ENCODE results near the gene FRMD3.

Gene FRMD3

DNA sequence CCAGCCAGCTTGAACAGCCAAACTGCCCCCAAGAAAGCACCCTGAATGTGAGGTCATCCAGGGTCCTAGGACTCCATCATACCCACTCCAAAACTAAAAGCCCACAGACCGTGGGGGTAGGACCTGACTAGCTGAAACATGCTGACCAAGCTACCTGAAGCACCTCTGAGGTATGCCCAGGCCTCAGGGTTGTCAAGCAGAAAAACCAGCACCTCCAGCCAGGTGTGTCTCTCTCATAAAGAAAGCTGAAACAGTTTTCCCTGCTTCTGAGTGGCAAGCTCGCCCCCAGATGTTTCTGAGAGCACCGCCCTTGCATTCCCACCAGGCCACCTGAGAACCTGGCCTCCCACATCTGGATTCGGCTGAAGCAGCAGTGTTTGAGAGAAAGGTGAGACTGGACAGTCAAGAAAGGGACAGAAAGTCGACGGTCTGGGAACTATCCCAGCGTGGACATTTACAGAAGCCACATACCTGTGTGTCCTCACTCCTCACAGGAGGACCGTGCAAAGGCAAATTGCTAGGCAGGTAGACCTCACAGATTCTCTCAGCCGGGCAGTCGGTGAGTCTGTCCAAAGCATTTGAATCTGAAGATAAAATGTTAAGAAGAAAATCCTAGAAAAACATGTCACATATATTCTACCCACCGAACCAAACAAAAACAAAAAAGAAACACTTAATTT, 319.6 kb downstream of the FRMD3 start:
- DNase-seq: no peak

- no peak for DNase-seq
Observed at GRCh38 chr9:83209188-83209731, 328.9 kb downstream of the FRMD3 start.

- DNase-seq: no peak
Observed at GRCh38 chr9:83208065-83208850, 329.9 kb downstream of the FRMD3 start.

- no peak for DNase-seq
Observed at GRCh38 chr9:83204047-83204446, 334.2 kb downstream of the FRMD3 start.

DNA sequence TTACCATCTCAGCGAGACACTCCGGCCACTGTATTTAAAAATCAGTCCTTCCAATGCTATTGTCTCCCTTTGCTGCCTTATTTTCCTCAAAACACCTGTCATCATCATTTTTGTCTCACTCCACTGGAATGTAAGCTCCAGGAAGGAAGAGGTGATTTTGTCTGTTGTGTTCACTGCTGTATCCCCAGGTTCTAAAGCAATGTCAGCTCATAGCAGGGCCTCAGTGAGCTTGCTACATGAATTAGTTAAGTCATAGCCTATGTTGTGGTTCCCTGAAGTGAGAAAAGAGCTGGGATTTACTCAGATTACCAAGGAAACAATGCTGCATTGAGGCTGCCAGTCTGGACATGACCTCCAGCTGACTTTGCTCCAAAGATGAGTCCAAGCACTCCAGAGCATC, 337.7 kb downstream of the FRMD3 start:
- no peak for DNase-seq

DNA sequence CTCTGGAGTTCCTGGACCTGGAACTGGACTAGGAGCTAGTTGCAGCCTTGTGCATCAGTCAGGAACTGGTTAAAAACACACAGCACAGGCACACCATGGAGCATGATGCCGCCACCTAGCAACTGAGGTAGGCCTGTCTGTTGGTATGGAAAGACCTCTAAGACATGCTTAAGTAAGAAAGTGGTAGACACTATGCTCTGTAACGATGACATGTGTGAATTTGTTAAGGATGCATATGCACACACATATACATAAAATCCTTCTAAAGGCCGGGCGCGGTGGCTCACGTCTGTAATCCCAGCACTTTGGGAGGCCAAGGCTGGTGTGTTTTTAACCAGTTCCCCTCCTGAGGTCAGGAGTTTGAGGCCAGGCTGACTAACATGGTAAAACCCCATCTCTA, 338.4 kb downstream of the FRMD3 start:
- no peak for DNase-seq

DNA sequence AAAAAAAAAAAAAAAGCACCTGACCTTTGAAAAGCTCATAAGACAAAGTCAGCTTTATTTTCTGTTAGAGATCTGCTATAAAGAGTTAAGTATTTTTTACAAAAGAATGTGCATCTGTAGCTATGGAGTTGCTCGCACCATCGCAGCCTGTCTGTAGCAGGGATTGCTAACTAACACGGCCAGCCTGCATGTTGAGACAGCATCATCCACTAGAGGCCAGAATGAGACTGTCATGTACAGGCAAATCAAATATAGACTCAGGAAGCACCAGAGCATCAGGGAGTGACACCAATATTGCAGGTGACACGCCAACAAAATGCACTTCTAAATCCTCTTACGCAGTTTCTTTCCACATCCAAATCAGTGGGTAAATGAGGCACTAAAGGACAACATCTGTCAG, 339.0 kb downstream of the FRMD3 start:
- DNase-seq: peak; percentile 72

DNA sequence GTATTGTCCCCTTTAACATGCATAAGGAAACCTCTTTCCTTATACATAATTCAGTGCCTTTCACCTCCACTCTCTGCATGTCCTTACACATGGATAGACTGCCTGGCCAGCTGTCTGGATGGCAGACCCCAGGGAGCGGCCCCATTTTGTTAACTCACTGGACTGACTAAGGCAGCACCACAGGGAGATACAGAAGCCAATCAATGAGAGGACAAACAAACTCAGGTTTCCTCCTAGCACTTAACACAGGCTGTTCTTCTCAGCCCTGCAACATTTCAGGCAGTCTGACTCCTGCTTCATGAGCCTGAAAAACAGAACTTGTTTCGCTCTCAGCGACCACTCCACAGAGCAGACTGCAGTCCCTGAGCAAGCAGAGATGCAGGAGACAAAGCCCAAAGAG, 339.8 kb downstream of the FRMD3 start:
- DNase-seq: no peak

DNA sequence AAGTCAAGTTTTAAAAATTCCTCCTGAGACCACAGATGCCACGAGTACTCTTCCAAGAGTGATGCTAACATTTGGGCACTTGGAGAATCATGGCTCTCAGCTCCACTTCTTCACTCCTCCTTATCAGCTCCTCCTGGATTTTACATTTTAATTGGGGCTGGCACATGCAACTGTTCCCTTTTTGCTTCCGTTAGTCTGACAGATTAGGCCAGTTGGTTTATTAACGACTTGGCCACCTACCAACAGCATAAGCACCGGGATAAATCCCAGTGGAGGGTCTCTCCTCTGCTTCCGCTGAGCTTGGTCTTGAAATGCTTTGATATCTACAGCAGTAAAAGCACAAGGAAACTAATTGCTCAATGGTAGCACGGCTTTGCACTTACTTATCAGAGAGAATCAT, 340.6 kb downstream of the FRMD3 start:
- DNase-seq: no peak

DNA sequence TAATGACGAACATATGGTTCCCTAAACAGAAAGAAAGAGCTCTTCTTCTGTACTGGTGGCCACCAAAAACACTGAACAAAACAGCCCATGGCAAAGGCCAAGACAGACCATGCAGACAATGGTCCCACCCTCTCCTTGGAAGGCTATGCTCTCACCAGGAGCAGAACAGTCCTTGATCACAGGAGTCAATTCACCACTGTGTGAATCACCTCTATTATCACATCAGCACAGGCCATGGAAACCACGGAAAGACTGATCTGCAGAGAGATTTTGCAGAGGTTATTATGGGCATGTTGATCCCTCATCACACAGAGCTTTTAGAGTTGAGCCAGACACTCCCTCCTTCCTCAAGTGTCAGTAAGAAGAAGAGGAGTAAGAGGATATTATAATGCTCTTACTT, 341.3 kb downstream of the FRMD3 start:
- DNase-seq: no peak

All from kidney glomerular epithelial cell (primary cell).